ENCODE data around the gene ZNF248. TPM values are rescaled to one million over a fixed set of nuclear protein-coding genes. Genes with fewer than 3 reads are reported as not detected.

Gene ZNF248
- total RNA-seq, 4 donors from 2014 or later: 7.2 to 51.2 (median 26.9) TPM

GRCh38 chr10:37789590-37789989 lies 67.8 kb downstream of the ZNF248 start:
- H3K27ac ChIP-seq: no peak overlapping the region
- H3K4me3 ChIP-seq: no peak overlapping the region
- no peak for DNase-seq
- no peaks in the 10 kb centered on the region for H3K9me3 ChIP-seq
- no peaks in the 10 kb centered on the region for H3K27me3 ChIP-seq
- intact Hi-C loops (cut with DNase I; ENCODE audit: low total_unique reads): no loop called here
- H3K36me3 ChIP-seq: peaks cover 0 to 3% of the 10 kb centered on the region in 2 donors
- H3K4me1 ChIP-seq: no peaks in the 10 kb centered on the region
- TF ChIP-seq CTCF (IDR thresholded peaks at IDR 0.05): no peak
- TF ChIP-seq POLR2A (IDR thresholded peaks at IDR 0.05): no peak

GRCh38 chr10:37784678-37785077 lies 72.7 kb downstream of the ZNF248 start:
- H3K27me3 ChIP-seq: no peaks in the 10 kb centered on the region
- TF ChIP-seq CTCF (IDR thresholded peaks at IDR 0.05) (no peak), POLR2A (IDR thresholded peaks at IDR 0.05) (no peak)
- H3K4me1 ChIP-seq: no peaks in the 10 kb centered on the region
- peaks cover 0 to 14% of the 10 kb centered on the region in 2 donors for H3K9me3 ChIP-seq
- H3K27ac ChIP-seq: no peak overlapping the region
- H3K4me3 ChIP-seq: no peak overlapping the region
- H3K36me3 ChIP-seq: peaks cover 0 to 3% of the 10 kb centered on the region in 2 donors
- intact Hi-C loops (cut with DNase I; ENCODE audit: low total_unique reads): no loop called here
- no peak for DNase-seq

GRCh38 chr10:37780536-37780935 lies 76.9 kb downstream of the ZNF248 start:
- Histone ChIP-seq H3K4me1 (no peaks in the 10 kb centered on the region), H3K27ac (no peak overlapping the region), H3K27me3 (no peaks in the 10 kb centered on the region), H3K9me3 (peaks cover 0 to 14% of the 10 kb centered on the region in 2 donors), H3K36me3 (no peaks in the 10 kb centered on the region), H3K4me3 (no peak overlapping the region)
- no peak for DNase-seq
- TF ChIP-seq CTCF (IDR thresholded peaks at IDR 0.05) (no peak), POLR2A (IDR thresholded peaks at IDR 0.05) (no peak)
- intact Hi-C loops (cut with DNase I; ENCODE audit: low total_unique reads): no loop called here

GRCh38 chr10:37777056-37777455 lies 80.4 kb downstream of the ZNF248 start:
- Histone ChIP-seq H3K27me3 (no peaks in the 10 kb centered on the region), H3K27ac (no peak overlapping the region), H3K36me3 (no peaks in the 10 kb centered on the region), H3K4me1 (no peaks in the 10 kb centered on the region), H3K9me3 (peaks cover 0 to 12% of the 10 kb centered on the region in 2 donors), H3K4me3 (no peak overlapping the region)
- intact Hi-C loops (cut with DNase I; ENCODE audit: low total_unique reads): no loop called here
- TF ChIP-seq CTCF (IDR thresholded peaks at IDR 0.05) (no peak), POLR2A (IDR thresholded peaks at IDR 0.05) (no peak)
- no peak for DNase-seq

- H3K4me3 ChIP-seq: no peak overlapping the region
- peaks cover 0 to 4% of the 10 kb centered on the region in 2 donors for H3K9me3 ChIP-seq
- no peaks in the 10 kb centered on the region for H3K4me1 ChIP-seq
- intact Hi-C loops (cut with DNase I; ENCODE audit: low total_unique reads): no loop called here
- DNase-seq: no peak
- H3K27me3 ChIP-seq: no peaks in the 10 kb centered on the region
- no peaks in the 10 kb centered on the region for H3K36me3 ChIP-seq
- TF ChIP-seq POLR2A (IDR thresholded peaks at IDR 0.05) (no peak), CTCF (IDR thresholded peaks at IDR 0.05) (no peak)
- no peak overlapping the region for H3K27ac ChIP-seq
Measured at GRCh38 chr10:37775612-37776011, 81.8 kb downstream of the ZNF248 start.
